ENCODE data around the gene FAM163B.
A peak's percentile ranks its signal among the peaks of the same experiment; 100 is the strongest.

FAM163B gene

DNA sequence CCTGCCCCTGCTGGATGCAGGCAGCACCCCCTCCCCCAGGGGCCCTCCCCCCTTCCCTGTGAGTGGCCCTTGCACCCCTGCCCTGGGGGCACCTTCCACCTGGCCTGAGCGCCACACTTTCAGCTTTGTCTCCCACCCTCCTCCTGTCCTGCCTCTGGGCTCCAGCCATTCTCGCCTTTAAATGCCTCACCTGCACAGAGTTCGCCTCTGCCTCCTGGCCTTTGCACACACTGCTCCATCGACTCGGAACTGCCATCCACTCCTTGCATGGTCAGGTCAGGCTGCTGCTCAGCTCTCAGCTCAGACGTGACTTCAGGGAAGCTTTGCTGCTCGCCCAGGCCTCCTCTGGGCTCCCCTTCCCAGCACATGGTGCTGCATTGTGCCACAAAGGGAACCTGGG lies 10.2 kb downstream of the FAM163B start:
- TF ChIP-seq JUND (IDR thresholded peaks at IDR 0.05; ENCODE audit: low read depth): no peak
- DNase-seq (ENCODE audit: low read depth in 1 of 2, low spot score in 1 of 2): no peak
- in situ Hi-C loops (cut with HindIII; ENCODE audit: low pct_unique_long_range_greater_than_20kb, low sequenced_read_pairs): no loop called here

DNA sequence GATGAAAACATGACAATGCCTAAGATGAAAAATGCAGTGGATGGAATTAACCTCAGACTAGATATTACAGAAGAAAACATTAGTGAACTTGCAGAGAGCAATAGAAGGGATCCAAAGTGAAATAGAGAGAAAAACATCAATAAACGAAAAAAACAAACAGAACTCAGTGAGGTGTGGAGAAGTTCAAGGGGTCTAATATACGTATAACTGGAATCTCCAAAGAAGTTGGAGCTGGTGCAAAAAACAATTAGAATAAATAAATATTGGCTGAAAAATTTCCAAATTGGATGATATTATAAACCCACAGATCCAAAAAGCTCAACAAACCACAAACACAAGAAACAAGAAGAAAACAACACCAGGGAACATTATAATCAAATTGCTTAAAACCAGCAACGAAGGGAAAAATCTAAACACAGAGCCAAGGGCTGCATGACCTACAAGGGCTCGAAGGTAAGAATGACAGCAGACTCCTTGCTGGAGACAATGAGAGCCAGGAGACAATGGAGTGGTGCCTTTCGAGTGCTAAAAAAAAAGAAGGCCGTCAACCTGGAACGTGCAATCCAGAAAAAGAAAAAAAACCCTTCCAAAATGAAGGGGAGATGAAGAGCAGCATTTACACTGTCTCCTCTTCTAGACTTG lies 11.8 kb downstream of the FAM163B start:
- TF ChIP-seq JUND (IDR thresholded peaks at IDR 0.05; ENCODE audit: low read depth): no peak
- in situ Hi-C loops (cut with HindIII; ENCODE audit: low pct_unique_long_range_greater_than_20kb, low sequenced_read_pairs): no loop called here
- peak in 1 of 2 experiments; percentile 38 for DNase-seq (ENCODE audit: low read depth in 1 of 2, low spot score in 1 of 2)

DNA sequence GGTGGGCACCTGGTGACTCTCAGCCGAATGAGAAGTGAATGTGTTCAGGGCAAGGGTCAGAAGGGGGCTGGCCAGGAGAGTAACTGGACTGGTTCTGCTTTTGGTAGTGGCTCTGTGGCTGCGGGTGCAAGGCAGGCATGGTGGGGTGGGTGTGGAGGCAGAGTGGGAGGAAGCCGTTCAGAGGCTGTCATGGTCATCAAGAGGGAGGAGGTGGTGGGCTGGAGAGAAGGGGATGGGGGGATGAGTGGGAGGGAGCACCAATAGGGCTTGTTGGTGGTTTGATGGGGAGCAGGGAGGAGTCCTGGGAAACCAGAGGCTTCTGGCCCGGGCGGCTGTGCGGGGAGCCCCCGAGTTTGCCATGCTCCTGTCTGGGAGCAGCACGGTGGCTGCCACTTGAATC lies 13.3 kb downstream of the FAM163B start:
- DNase-seq (ENCODE audit: low read depth in 1 of 2, low spot score in 1 of 2): no peak
- in situ Hi-C loops (cut with HindIII; ENCODE audit: low pct_unique_long_range_greater_than_20kb, low sequenced_read_pairs): no loop called here
- no peak for TF ChIP-seq JUND (IDR thresholded peaks at IDR 0.05; ENCODE audit: low read depth)

DNA sequence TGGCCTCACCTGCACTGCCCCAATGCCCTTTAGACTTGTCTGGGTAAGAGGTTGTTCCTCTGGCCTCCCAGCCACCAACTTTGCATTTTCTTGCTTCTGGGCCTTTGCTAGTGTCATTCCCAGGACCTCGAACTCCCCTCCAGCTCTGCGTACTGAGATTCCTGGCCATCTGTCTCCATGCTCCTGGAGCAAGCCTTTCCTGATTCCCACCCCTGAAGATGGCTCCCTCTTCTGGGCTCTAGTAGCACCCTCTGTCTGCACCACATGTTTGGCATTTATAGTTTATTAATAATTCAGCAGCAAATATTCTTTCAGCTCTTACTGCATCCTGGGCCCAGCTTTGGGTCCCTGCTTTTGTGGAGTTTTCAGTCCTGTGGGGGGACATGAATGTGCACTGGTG lies 14.9 kb downstream of the FAM163B start:
- no peak for DNase-seq (ENCODE audit: low read depth in 1 of 2, low spot score in 1 of 2)
- no peak for TF ChIP-seq JUND (IDR thresholded peaks at IDR 0.05; ENCODE audit: low read depth)

DNA sequence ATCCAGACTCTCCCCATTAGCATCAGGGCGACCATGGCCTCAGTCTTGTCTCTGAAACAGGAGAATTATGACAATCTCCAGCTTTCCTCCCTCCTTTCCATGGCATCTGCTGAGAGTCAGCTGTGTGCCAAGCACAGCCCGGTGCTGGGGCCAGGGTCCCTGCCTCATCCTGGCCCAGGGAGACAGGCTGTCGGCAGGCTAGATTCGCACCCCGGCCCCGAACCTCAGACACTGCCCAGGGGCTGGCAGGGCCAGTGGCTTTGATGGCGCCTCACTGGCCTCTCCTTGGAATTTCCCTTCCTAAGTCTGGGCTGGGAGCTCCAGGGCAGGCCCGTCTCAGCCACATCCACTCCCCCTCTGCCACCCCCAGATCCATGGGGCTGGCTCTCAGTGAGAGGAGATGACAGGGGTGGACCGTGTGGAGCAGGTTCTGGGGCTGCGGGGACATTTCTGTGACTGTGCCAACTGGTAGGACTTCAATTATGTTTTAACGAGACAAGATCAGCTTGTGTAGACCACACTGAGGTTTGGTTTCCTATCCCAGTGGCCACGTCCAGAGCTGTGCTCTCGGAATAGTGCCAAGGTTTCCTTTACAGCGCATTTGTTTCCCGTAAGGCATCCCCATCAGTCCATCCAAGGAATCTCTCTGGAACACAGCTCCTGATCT lies 15.5 kb downstream of the FAM163B start:
- DNase-seq (ENCODE audit: low read depth in 1 of 2, low spot score in 1 of 2): no peak
- in situ Hi-C loops (cut with HindIII; ENCODE audit: low pct_unique_long_range_greater_than_20kb, low sequenced_read_pairs): no loop called here
- TF ChIP-seq JUND (IDR thresholded peaks at IDR 0.05; ENCODE audit: low read depth): no peak

More for the DNA sequence above, 14.9 kb downstream of the FAM163B start:
- in situ Hi-C loops (cut with HindIII; ENCODE audit: low pct_unique_long_range_greater_than_20kb, low sequenced_read_pairs): no loop called here

DNA sequence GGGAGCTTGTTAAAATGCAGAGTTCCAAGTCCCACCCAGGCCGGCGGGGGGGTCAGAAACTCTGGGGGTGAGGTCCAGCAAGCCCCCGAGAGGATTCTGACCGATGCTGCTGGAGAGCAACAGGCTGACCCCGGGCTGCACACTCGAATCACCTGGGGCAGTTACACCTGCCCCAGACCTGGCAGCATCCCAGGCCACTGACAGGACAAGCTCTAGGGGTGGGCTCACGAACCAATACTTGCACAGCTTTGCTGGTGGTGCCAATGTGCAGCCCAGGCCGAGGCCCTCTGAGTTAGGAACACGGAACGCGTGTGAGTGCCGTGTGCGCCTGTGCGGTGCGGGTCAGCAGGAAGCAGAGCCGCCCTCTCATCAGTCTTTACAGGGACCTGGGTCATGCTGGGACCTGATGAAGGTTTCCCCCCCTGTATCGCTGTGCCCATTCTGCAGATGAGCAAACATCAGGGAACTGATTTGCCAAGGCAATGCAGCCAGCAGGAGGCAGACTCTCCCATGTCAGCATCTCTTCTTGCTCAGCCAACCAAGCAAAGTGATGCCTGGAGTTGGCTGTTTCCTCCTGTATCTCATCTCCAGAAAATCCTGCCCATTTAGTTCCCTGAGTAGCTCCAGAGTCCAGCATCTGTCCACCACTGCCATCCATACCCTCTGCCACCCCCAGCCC lies 16.3 kb downstream of the FAM163B start:
- in situ Hi-C loops (cut with HindIII; ENCODE audit: low pct_unique_long_range_greater_than_20kb, low sequenced_read_pairs): no loop called here

DNA sequence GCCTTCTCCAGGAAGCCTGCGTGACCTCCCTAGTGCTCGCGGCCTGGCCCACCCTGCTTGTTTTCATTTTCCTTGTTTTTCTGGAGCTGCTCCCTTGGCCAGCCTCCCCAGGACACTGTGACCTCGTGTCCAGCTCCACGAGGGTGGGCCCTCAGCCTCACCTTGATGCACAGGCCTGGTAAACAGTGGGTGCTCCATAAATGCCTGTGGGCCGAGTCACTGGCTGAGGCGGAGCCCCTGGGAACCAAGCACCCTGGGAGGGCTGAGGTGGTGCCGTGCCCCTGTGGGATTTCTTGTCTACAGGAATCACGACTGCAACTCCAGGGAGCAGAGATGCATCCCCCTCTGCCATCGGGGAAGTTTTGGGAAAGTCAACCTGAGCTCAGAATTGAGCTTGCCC lies 17.2 kb downstream of the FAM163B start:
- in situ Hi-C loops (cut with HindIII; ENCODE audit: low pct_unique_long_range_greater_than_20kb, low sequenced_read_pairs): no loop called here
- TF ChIP-seq JUND (IDR thresholded peaks at IDR 0.05; ENCODE audit: low read depth): no peak
- DNase-seq (ENCODE audit: low read depth in 1 of 2, low spot score in 1 of 2): no peak

More for the DNA sequence above, 16.3 kb downstream of the FAM163B start:
- DNase-seq (ENCODE audit: low read depth in 1 of 2, low spot score in 1 of 2): no peak
- TF ChIP-seq JUND (IDR thresholded peaks at IDR 0.05; ENCODE audit: low read depth): no peak

DNA sequence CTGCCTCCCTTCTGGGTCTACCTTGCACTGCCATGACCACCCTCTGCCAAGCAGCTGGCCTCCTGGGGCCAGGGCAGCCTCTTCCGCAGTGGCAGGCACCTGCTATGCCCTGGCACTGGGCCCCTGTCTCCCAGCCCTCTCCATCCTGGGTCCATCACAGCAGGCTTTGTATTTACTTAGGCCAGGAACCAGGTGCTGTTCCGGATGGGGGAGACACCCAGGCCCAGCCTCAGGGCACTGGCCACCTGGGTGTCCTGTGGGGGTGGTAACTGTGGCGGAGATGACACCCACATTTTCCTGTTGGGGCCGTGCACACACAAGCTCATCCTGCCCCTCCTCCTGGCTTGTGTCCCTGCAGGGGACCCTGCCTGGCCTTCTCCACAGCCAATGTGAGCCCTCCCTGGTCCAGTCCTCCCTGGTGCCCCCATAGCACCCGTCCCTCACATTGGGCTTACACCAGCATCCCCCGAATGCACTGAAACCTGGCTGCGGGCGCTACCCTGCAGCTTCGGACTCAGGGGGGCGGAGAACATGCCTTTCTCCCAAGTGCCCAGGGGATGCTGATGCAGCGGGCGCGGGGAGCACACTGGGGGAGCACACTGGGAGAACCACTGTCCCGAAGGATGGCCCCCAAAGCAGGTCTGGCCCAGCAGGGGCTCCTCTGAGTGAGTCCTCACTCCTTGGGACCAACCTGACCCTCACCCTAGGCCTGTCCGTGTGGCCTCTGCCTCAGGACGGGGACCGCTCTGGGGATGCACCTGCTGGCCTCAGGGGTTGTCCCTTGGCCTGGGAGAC lies 17.9 kb downstream of the FAM163B start:
- DNase-seq (ENCODE audit: low read depth in 1 of 2, low spot score in 1 of 2): no peak
- in situ Hi-C loops (cut with HindIII; ENCODE audit: low pct_unique_long_range_greater_than_20kb, low sequenced_read_pairs): no loop called here
- no peak for TF ChIP-seq JUND (IDR thresholded peaks at IDR 0.05; ENCODE audit: low read depth)

DNA sequence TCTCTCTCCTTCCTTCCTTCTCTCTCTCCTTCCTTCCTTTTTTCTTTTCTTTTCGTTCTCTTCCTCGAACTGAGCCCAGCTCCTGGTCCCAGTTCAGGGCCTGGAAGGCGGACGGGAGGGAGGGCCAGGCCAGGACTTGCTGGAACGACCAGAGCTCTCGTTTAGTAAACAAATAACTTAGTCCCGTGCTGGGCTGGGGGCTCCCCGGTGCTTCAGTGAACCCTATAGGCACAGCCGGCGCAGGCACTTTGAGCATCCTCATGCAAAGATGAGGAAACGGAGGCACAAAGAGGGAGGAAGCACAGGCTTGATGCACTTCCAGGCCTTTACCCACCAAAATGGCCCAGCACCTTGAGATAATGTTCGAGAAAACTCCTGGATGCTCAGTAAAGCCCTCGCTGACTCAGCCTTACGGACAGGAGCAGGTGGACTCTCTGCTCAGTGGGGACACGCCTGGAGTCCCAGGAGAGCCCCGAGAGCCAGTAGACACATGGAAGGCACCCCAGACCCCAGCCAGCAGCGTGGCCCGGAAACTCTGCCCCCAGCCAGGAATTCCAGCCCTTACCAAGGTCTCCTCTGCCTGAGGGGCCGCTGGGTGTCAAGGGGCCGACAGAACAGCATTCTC lies 18.8 kb downstream of the FAM163B start:
- TF ChIP-seq JUND (IDR thresholded peaks at IDR 0.05; ENCODE audit: low read depth): no peak
- in situ Hi-C loops (cut with HindIII; ENCODE audit: low pct_unique_long_range_greater_than_20kb, low sequenced_read_pairs): no loop called here

DNA sequence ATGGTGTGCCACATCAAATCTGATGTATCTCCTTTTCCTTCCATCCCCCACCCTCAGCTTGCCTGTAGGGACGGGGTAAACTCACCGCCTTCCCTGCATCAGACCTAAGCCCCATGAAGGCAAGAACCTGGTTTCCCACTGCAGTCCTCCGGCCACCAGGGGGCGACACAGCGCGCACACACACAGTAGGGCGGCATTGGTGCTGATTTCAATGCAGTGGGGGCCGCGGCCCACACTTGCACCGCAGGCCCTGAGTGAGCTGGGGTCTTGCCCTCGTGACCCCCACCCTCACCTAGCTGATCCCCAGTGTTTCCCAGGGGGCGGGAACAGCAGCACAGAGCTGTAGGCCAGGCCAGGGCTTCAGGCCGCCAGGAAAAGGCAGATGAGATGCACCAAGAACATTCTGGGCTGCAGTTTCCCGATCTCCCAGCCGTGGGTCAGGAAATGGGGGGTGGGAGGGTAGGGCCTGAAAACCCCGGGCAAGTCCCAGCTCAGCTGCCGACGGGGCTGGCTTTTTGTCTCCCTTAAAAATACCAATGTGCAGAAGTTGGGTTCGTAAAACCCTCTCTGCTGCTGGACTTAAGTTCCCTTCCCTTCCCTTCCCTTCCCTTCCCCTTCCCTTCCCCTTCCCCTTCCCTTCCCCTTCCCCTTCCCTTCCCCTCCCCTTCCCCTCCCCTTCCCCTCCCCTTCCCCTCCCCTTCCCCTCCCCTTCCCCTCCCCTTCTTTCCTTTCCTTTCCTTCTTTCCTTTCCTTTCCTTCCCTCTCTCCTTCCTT lies 19.5 kb downstream of the FAM163B start:
- DNase-seq (ENCODE audit: low read depth in 1 of 2, low spot score in 1 of 2): no peak
- in situ Hi-C loops (cut with HindIII; ENCODE audit: low pct_unique_long_range_greater_than_20kb, low sequenced_read_pairs): no loop called here
- TF ChIP-seq JUND (IDR thresholded peaks at IDR 0.05; ENCODE audit: low read depth): no peak

More for the DNA sequence above, 18.8 kb downstream of the FAM163B start:
- DNase-seq (ENCODE audit: low read depth in 1 of 2, low spot score in 1 of 2): no peak

DNA sequence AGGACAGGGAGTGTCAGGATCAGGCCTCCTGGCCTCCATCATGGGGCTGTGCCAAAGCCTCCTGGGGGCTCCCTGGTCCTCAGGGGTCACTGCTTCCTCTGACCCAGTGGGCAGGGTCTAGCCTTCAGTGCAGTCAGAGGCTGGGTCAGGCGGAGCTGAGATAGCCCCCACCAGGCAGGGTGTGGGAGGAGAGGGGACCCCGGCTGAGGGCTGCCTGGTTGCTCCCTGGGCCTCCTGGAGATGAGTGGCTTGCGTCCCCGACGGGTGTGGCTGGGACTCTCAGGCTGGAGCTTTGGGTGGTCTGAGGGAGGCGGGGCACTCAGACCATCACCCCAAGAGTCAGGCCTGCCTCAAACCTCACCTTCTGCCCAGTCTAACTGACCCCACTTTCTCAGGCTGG lies 21.7 kb downstream of the FAM163B start:
- in situ Hi-C loops (cut with HindIII; ENCODE audit: low pct_unique_long_range_greater_than_20kb, low sequenced_read_pairs): no loop called here
- TF ChIP-seq JUND (IDR thresholded peaks at IDR 0.05; ENCODE audit: low read depth): no peak

More for the DNA sequence above, 21.7 kb downstream of the FAM163B start:
- no peak for DNase-seq (ENCODE audit: low read depth in 1 of 2, low spot score in 1 of 2)

Measured in T47D (cell line).